Measurements from ENCODE around the gene PHACTR3. TPM values are rescaled to one million over a fixed set of nuclear protein-coding genes. Genes with fewer than 3 reads are reported as not detected.
"Not testable (repeated sequence)": the region's sequence is repeated elsewhere in the genome, so short reads cannot be mapped to it uniquely, and the experiment has no call there.

The PHACTR3 gene
- total RNA-seq, 1 experiment from 2014 or later = 0.11 TPM

DNA sequence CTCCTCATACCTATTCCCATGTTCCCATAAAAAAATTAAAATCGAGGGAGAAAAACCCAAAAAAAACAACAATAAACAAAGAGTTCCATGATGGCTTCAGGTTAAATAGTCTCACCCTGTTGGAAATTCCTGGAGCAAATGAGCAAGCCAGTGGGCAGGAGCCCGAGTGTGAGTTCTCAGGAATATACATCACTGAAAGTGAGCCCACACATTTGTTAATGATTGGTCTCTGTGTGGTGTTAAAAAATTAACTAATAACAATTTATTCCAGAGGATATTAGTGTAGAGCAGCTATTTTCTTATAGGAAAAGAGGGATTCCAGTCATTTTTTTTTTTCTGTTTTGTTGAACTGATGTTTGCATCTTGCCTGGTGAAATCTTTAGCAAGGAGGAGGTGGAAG is 12.9 kb downstream of the PHACTR3 start:
- TF ChIP-seq, protein P1, sequence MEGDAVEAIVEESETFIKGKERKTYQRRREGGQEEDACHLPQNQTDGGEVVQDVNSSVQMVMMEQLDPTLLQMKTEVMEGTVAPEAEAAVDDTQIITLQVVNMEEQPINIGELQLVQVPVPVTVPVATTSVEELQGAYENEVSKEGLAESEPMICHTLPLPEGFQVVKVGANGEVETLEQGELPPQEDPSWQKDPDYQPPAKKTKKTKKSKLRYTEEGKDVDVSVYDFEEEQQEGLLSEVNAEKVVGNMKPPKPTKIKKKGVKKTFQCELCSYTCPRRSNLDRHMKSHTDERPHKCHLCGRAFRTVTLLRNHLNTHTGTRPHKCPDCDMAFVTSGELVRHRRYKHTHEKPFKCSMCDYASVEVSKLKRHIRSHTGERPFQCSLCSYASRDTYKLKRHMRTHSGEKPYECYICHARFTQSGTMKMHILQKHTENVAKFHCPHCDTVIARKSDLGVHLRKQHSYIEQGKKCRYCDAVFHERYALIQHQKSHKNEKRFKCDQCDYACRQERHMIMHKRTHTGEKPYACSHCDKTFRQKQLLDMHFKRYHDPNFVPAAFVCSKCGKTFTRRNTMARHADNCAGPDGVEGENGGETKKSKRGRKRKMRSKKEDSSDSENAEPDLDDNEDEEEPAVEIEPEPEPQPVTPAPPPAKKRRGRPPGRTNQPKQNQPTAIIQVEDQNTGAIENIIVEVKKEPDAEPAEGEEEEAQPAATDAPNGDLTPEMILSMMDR (IDR thresholded peaks at IDR 0.05; ENCODE audit: insufficient read depth in 1 of 2, low read depth in 1 of 2, low read length in 1 of 2, severe bottlenecking in 1 of 2, unreplicated experiment in 1 of 2) = no peak
- ChIA-PET POLR2A (no interaction called here), CTCF (interaction anchor here (1.0 to 1.1 kb wide), 2 partner anchors 16 to 20 kb away, joined by 4 read pairs; no protein-coding TSS in a partner anchor)
- no TSS peak for BruUV-seq (replicated peaks)
- no peaks in the 10 kb centered on the region for H3K9me3 ChIP-seq
- Mint-ChIP-seq H3K27ac (ENCODE audit: unreplicated experiment) (no peak overlapping the region), H3K36me3 (ENCODE audit: insufficient read depth, unreplicated experiment) (no peaks in the 10 kb centered on the region), H3K27me3 (ENCODE audit: insufficient read depth, unreplicated experiment) (peaks cover 53% of the 10 kb centered on the region), H3K4me1 (ENCODE audit: low read depth, unreplicated experiment) (no peaks in the 10 kb centered on the region), H3K9me3 (ENCODE audit: unreplicated experiment) (no peaks in the 10 kb centered on the region), H3K4me3 (ENCODE audit: unreplicated experiment) (no peak overlapping the region)
- intact Hi-C loops (cut with micrococcal nuclease; ENCODE audit: unreplicated experiment) = no loop called here
- no peak overlapping the region for H3K4me3 ChIP-seq (ENCODE audit: low read depth, low read length)
- DNase-seq = no peak
- no peaks in the 10 kb centered on the region for H3K4me1 ChIP-seq
- H3K36me3 ChIP-seq (ENCODE audit: control insufficient read depth, insufficient read depth, low read length) = no peaks in the 10 kb centered on the region
- H3K27me3 ChIP-seq (replicated peaks; ENCODE audit: control insufficient read depth, insufficient read depth, low read length) = no peaks in the 10 kb centered on the region; the same call in 1 of the 2 replicates

DNA sequence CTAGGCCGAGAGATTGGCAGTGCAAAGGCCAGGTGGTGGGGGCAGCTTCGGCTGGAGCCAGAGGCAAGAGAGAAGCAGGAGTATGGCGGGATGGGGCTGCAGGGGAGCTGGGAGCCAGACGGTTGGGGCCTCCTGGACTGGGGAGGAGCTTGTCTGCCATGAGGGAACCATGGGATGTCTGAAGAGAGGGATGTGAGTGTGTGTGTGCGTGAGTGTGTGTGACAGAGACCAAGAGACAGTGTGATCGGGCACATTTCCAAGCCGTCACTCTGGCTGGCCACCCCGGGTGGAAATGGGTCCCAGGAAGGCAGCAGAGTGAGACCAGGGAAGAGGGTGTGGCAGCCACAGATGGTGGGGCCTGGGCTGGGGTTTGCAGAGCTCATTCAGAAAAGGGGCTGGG is 13.8 kb downstream of the PHACTR3 start:
- Histone ChIP-seq H3K9me3 (no peaks in the 10 kb centered on the region), H3K27me3 (replicated peaks; ENCODE audit: control insufficient read depth, insufficient read depth, low read length) (no peaks in the 10 kb centered on the region; the same call in 1 of the 2 replicates), H3K4me3 (ENCODE audit: low read depth, low read length) (no peak overlapping the region), H3K36me3 (ENCODE audit: control insufficient read depth, insufficient read depth, low read length) (no peaks in the 10 kb centered on the region), H3K4me1 (no peaks in the 10 kb centered on the region)
- no peak for DNase-seq
- peaks cover 50% of the 10 kb centered on the region for H3K27me3 Mint-ChIP-seq (ENCODE audit: insufficient read depth, unreplicated experiment)
- intact Hi-C loops (cut with micrococcal nuclease; ENCODE audit: unreplicated experiment) = no loop called here
- no peaks in the 10 kb centered on the region for H3K9me3 Mint-ChIP-seq (ENCODE audit: unreplicated experiment)
- no peaks in the 10 kb centered on the region for H3K36me3 Mint-ChIP-seq (ENCODE audit: insufficient read depth, unreplicated experiment)
- no peak overlapping the region for H3K4me3 Mint-ChIP-seq (ENCODE audit: unreplicated experiment)
- POLR2A ChIA-PET = no interaction called here
- H3K27ac Mint-ChIP-seq (ENCODE audit: unreplicated experiment) = no peak overlapping the region
- TF ChIP-seq, protein P1 (IDR thresholded peaks at IDR 0.05; ENCODE audit: insufficient read depth in 1 of 2, low read depth in 1 of 2, low read length in 1 of 2, severe bottlenecking in 1 of 2, unreplicated experiment in 1 of 2) = no peak
- H3K4me1 Mint-ChIP-seq (ENCODE audit: low read depth, unreplicated experiment) = no peaks in the 10 kb centered on the region
- BruUV-seq (replicated peaks) = no TSS peak
- CTCF ChIA-PET = no interaction called here

DNA sequence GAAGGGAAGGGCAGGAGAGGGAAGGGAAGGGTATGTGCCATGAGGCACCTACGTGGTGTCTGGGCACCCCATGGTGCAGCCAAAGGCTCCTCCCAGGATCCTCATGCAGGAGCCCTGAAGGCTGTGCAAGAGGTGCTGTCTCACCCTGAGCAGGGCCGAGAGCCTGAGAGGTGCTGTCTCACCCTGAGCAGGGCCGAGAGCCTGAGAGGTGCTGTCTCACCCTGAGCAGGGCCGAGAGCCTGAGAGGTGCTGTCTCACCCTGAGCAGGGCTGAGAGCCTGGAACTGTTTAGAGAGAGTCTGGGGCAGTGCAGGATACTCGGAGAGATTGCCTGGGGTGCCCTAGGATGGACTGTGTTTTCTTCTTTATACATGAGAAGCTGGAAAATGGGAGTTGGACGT is 14.2 kb downstream of the PHACTR3 start:
- H3K9me3 Mint-ChIP-seq (ENCODE audit: unreplicated experiment); BruUV-seq (replicated peaks); H3K36me3 ChIP-seq (ENCODE audit: control insufficient read depth, insufficient read depth, low read length); H3K4me3 Mint-ChIP-seq (ENCODE audit: unreplicated experiment); H3K36me3 Mint-ChIP-seq (ENCODE audit: insufficient read depth, unreplicated experiment); H3K27ac Mint-ChIP-seq (ENCODE audit: unreplicated experiment); POLR2A ChIA-PET; intact Hi-C loops (cut with micrococcal nuclease; ENCODE audit: unreplicated experiment); H3K4me1 Mint-ChIP-seq (ENCODE audit: low read depth, unreplicated experiment); H3K27me3 ChIP-seq (replicated peaks; ENCODE audit: control insufficient read depth, insufficient read depth, low read length); H3K4me3 ChIP-seq (ENCODE audit: low read depth, low read length); H3K4me1 ChIP-seq; H3K9me3 ChIP-seq; DNase-seq; CTCF ChIA-PET: not testable (repeated sequence)
- peaks cover 51% of the 10 kb centered on the region for H3K27me3 Mint-ChIP-seq (ENCODE audit: insufficient read depth, unreplicated experiment)
